Transverse colon (tissue), 4 donors: ENCODE results near the gene RNF145. TPM values are rescaled to one million over a fixed set of nuclear protein-coding genes. Genes with fewer than 3 reads are reported as not detected.
A peak's percentile ranks its signal among the peaks of the same experiment; 100 is the strongest.

ENCODE experiments used
- DNase-seq: peaks from one replicate; pipeline ENCODE4 v3.0.0-alpha.2; 2019
- H3K27ac ChIP-seq, 4 donors: fragments of 200-600 bp; sonication (generic); 2 replicates each; pipeline ENCODE4 v1.5.1; 2016 to 2018; ENCODE audit warnings: inconsistent platforms in 4 of 4
- H3K27me3 ChIP-seq: fragments of 200-600 bp; sonication (generic); 2 replicates; pipeline ENCODE4 v1.5.1; 2017; ENCODE audit warnings: inconsistent platforms
- H3K36me3 ChIP-seq, 4 donors: fragments of 200-600 bp; sonication (generic); 2 replicates each; pipeline ENCODE4 v1.5.1; 2017 to 2019; ENCODE audit warnings: inconsistent platforms in 4 of 4
- H3K4me1 ChIP-seq, 4 donors: fragments of 200-600 bp; sonication (generic); 2 replicates each; pipeline ENCODE4 v1.5.1; 2017 to 2020; ENCODE audit warnings: inconsistent platforms in 4 of 4
- H3K4me3 ChIP-seq, 4 donors: fragments of 200-600 bp; sonication (generic); 1 replicate in 1 of 4; 2 replicates in 3 of 4; pipeline versions ENCODE4 v1.5.1 to v1.6.1; 2017 to 2019; ENCODE audit warnings: inconsistent platforms in 4 of 4
- H3K9me3 ChIP-seq, 2 donors: fragments of 200-600 bp; sonication (generic); 2 replicates each; pipeline ENCODE4 v1.5.1; 2017 to 2019; ENCODE audit warnings: inconsistent platforms in 2 of 2
- EP300 ChIP-seq: sonication (generic); formaldehyde crosslinking; IDR thresholded peaks from one replicate; pipeline ENCODE4 v1.6.1; 2017; ENCODE audit warnings: antibody characterized with exemption, low read depth
- POLR2A ChIP-seq: fragments of 450-650 bp; IDR thresholded peaks from one replicate; pipeline ENCODE4 v1.6.1; 2016; ENCODE audit warnings: antibody characterized with exemption, mild to moderate bottlenecking, moderate library complexity
- POLR2AphosphoS5 ChIP-seq, 3 donors: sonication (generic); formaldehyde crosslinking; IDR thresholded peaks; one replicate each; pipeline ENCODE4 v1.6.1; 2016; ENCODE audit warnings: antibody characterized with exemption in 3 of 3
- WGBS, 2 donors: methylation state at CpG; one replicate each; pipeline ENCODE4 v1.1.5; 2018; ENCODE audit warnings: low coverage in 1 of 2; 5-methylcytosine and 5-hydroxymethylcytosine counted together
- in situ Hi-C, 4 donors: fragments of 200-750 bp; cut with MboI; loops; one replicate each; pipeline versions ENCODE4 v1.15.0 to v1.15.1; 2017; ENCODE audit warnings: low sequenced_read_pairs in 3 of 4, low pct_ligation_motif_present in 1 of 4, low pct_unique_long_range_greater_than_20kb in 1 of 4
- intact Hi-C: fragments of 100-400 bp; cut with DNase I; formaldehyde crosslinking; loops from one replicate; pipeline ENCODE4 v1.15.1; 2023; ENCODE audit warnings: low total_unique reads
- total RNA-seq, 4 donors: library from RNA; depleted of rRNA; stranded (reverse); fragments of >200 nt; gene quantifications; one replicate each; pipeline ENCODE4 v1.1.0, GENCODE V29; 2016
- TF ChIP-seq, protein P1 (sequence below), 5 experiments: fragments of 200-600 bp in 3 of 5; fragments of 450-650 bp in 2 of 5; sonication (generic) in 3 of 5; IDR thresholded peaks; 1 replicate in 2 of 5; 2 replicates in 3 of 5; pipeline ENCODE4 v1.5.1; 2016 to 2017; ENCODE audit warnings: antibody characterized with exemption in 5 of 5, inconsistent platforms in 3 of 5, mild to moderate bottlenecking in 2 of 5, moderate library complexity in 1 of 5

The RNF145 gene
- total RNA-seq, 4 donors from 2014 or later = 11.5 to 59.4 (median 29.2) TPM

GRCh38 chr5:159185773-159186172 lies 23.6 kb downstream of the RNF145 start:
- no peaks in the 10 kb centered on the region for H3K9me3 ChIP-seq
- in situ Hi-C loops = no loop called here
- no peaks in the 10 kb centered on the region for H3K27me3 ChIP-seq
- H3K4me1 ChIP-seq = peaks cover 0 to 53% (median 6%) of the 10 kb centered on the region in 4 donors
- intact Hi-C loops = no loop called here
- 83 to 93% methylated on average over 10 of the region's 10 CpGs for WGBS, 2 donors
- H3K36me3 ChIP-seq = peaks cover 0 to 8% (median 3%) of the 10 kb centered on the region in 4 donors
- no peak overlapping the region for H3K4me3 ChIP-seq
- TF ChIP-seq POLR2A (no peak), POLR2AphosphoS5 (IDR thresholded peaks at IDR 0.05) (no peak), EP300 (no peak)
- TF ChIP-seq, protein P1, sequence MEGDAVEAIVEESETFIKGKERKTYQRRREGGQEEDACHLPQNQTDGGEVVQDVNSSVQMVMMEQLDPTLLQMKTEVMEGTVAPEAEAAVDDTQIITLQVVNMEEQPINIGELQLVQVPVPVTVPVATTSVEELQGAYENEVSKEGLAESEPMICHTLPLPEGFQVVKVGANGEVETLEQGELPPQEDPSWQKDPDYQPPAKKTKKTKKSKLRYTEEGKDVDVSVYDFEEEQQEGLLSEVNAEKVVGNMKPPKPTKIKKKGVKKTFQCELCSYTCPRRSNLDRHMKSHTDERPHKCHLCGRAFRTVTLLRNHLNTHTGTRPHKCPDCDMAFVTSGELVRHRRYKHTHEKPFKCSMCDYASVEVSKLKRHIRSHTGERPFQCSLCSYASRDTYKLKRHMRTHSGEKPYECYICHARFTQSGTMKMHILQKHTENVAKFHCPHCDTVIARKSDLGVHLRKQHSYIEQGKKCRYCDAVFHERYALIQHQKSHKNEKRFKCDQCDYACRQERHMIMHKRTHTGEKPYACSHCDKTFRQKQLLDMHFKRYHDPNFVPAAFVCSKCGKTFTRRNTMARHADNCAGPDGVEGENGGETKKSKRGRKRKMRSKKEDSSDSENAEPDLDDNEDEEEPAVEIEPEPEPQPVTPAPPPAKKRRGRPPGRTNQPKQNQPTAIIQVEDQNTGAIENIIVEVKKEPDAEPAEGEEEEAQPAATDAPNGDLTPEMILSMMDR (IDR thresholded peaks at IDR 0.05) = no peak
- no peak for DNase-seq
- peak overlapping the region in 1 of 4 donors; percentile 24 for H3K27ac ChIP-seq

DNA sequence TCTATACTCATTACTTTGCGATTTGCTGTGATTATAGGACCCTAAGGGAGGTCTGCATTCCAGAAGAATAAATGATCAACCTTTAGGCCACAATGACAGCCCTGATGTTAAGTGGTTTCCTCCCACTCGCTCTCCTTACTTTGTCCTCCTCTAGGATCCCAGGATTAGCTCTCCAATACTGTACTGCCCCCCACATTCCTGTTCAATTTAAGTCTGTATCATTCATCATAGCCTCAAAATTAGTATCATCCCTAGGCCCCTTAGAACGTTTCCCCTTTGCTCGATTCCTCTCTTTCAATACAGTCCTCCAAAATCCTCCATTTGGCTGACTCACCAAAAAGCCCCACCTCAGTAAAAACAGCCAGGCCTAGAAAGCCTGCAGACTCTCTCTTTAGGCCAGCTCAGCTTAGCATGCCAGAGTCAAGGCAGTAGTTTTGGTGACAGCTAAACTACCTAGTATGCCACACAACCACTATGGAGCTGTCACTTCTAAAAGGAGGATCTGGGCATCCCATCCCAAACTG lies 24.4 kb downstream of the RNF145 start:
- Histone ChIP-seq H3K9me3 (no peaks in the 10 kb centered on the region), H3K36me3 (peaks cover 0 to 8% (median 2%) of the 10 kb centered on the region in 4 donors), H3K4me3 (no peak overlapping the region), H3K4me1 (peaks cover 0 to 60% (median 15%) of the 10 kb centered on the region in 4 donors), H3K27me3 (no peaks in the 10 kb centered on the region), H3K27ac (peak overlapping the region; percentile 3 to 24 (median 18))
- TF ChIP-seq POLR2AphosphoS5 (IDR thresholded peaks at IDR 0.05) = no peak
- in situ Hi-C loops = no loop called here
- intact Hi-C loops = loop anchor here (5.0 kb wide), 1 partner anchor 1568 kb away; no protein-coding TSS in a partner anchor
- WGBS, 2 donors = 65 to 67% methylated on average over 3 to 4 of the region's 4 CpGs
- DNase-seq = no peak

DNA sequence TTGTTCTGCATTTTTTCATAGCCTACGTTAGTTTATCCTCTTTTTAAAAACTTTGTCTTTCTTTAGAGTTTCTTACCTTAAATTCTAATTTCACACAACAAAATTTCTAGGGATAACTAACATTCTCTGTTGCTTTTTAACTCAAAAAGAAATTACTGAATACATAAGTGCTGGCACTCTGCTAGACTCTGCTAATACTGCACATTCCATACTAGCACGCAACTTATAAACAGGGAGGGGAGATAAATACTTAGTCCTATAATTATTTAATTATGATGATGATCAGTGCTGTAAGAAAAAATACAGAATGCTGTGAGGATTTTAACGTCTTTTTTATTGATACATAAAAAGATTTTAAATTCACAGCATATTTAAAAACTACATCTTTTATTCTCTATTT lies 25.1 kb downstream of the RNF145 start:
- Histone ChIP-seq H3K4me1 (peaks cover 5 to 63% (median 19%) of the 10 kb centered on the region in 4 donors), H3K4me3 (no peak overlapping the region), H3K36me3 (peaks cover 0 to 3% (median 0%) of the 10 kb centered on the region in 4 donors), H3K27me3 (no peaks in the 10 kb centered on the region), H3K27ac (peak overlapping the region in 2 of 4 donors; percentile 3 to 24), H3K9me3 (no peaks in the 10 kb centered on the region)
- in situ Hi-C loops (no loop called here), intact Hi-C loops (loop anchor here (5.0 kb wide), 1 partner anchor 1567 kb away; no protein-coding TSS in a partner anchor)
- TF ChIP-seq EP300 (no peak), POLR2A (no peak), POLR2AphosphoS5 (IDR thresholded peaks at IDR 0.05) (no peak)
- TF ChIP-seq, protein P1 (IDR thresholded peaks at IDR 0.05) = no peak
- no peak for DNase-seq
- 67 to 75% methylated on average over 3 of the region's 3 CpGs for WGBS, 2 donors

DNA sequence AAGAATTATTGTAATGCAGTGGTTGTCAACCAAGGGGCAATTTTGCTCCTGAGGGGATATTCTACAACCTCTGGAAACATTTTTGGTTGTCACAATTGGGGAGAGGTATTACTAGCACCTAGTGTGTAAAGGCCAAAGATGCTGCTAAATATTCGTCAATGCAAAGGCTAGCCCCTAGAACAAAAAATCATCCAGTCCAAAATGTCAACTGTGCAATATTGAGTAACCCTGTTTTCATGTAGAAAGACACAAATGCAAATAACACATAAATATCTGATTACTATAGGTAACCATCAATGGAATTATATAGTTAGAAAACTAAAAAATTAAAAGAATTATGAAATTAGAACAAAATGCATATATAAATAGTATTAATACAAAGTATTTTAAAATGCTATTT lies 26.1 kb downstream of the RNF145 start:
- H3K27ac ChIP-seq = peak overlapping the region in 1 of 4 donors; percentile 28
- H3K9me3 ChIP-seq = no peaks in the 10 kb centered on the region
- WGBS, 2 donors = 0 to 50% methylated on average over 1 of the region's 1 CpG
- TF ChIP-seq EP300 (no peak), POLR2AphosphoS5 (IDR thresholded peaks at IDR 0.05) (no peak), POLR2A (no peak)
- TF ChIP-seq, protein P1 (IDR thresholded peaks at IDR 0.05) = no peak
- H3K4me3 ChIP-seq = no peak overlapping the region
- no peak for DNase-seq
- intact Hi-C loops (loop anchor here (5.0 kb wide), 1 partner anchor 1566 kb away; no protein-coding TSS in a partner anchor), in situ Hi-C loops (no loop called here)
- H3K4me1 ChIP-seq = peaks cover 6 to 71% (median 21%) of the 10 kb centered on the region in 4 donors
- H3K27me3 ChIP-seq = no peaks in the 10 kb centered on the region
- no peaks in the 10 kb centered on the region for H3K36me3 ChIP-seq
